Measurements from ENCODE around the gene MARVELD2.
"Not testable (repeated sequence)": the region's sequence is repeated elsewhere in the genome, so short reads cannot be mapped to it uniquely, and the experiment has no call there.

Gene MARVELD2, protein sequence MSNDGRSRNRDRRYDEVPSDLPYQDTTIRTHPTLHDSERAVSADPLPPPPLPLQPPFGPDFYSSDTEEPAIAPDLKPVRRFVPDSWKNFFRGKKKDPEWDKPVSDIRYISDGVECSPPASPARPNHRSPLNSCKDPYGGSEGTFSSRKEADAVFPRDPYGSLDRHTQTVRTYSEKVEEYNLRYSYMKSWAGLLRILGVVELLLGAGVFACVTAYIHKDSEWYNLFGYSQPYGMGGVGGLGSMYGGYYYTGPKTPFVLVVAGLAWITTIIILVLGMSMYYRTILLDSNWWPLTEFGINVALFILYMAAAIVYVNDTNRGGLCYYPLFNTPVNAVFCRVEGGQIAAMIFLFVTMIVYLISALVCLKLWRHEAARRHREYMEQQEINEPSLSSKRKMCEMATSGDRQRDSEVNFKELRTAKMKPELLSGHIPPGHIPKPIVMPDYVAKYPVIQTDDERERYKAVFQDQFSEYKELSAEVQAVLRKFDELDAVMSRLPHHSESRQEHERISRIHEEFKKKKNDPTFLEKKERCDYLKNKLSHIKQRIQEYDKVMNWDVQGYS

DNA sequence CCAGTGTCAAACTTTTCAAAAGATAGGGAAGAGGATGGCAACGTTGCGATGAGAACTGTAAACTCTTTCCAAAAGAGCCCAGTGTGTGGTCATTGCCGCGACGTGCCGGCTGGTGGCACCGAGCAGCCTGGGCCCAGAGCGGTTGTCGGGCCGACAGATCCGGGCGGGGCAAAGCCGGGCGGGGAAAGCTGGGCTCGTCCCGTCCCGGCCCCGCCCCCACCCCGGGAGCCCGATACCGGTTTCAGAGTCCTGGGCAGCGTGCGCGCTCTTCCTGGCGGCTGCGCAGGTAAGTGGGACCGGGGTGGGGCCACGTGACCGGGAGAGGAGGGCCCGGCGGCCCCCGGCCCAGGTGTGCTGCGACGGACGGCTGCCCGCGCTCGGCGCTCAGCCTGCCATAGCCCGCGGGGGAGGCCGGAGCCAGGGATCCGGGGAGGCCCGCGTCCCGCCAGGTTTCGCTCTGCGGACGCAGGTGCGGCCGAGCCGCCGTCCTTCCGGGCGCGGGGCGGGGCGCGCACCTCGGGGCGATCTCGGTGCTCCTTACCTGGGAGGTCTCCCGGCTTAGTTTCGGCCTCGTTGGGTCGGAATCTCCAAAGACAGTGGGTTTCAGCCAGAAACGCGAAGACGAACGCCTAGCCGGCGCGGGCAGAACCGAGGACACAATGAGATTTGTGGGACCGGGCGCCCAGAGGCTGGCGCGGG lies at the start of gene MARVELD2:
Gene MARVELD2, plus strand, starts transcription at position 232 of the 699 bp plus-strand sequence. CDS start 4,270 bp downstream, outside the sequence.
- DNase-seq, result peak; percentile 44

DNA sequence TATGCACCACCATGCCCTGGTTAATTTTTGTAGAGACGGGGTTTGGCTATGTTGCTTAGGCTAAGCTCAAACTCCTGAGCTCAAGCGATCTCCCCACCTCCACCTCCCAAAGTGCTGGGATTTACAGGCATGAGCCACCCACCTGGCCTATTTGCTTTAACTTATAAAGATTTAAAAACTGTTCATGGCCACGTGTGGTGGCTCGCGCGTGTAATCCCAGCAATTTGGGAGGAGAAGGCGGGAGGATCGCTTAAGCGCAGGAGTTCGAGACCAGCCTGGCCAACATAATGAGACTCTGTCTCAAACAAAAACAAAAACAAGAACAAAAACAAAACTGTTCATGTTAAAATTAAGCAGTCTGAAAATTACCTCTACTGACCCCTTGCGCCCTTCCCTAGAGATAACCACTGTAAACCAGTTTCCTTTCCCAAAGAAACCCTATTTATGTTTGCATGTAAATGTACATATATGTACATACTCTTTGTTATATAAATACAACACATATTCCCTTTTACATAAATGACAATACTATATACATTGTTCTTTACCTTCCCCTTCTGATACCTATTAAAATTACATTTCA lies 47.1 kb upstream of the MARVELD2 start:
- DNase-seq, result no peak

DNA sequence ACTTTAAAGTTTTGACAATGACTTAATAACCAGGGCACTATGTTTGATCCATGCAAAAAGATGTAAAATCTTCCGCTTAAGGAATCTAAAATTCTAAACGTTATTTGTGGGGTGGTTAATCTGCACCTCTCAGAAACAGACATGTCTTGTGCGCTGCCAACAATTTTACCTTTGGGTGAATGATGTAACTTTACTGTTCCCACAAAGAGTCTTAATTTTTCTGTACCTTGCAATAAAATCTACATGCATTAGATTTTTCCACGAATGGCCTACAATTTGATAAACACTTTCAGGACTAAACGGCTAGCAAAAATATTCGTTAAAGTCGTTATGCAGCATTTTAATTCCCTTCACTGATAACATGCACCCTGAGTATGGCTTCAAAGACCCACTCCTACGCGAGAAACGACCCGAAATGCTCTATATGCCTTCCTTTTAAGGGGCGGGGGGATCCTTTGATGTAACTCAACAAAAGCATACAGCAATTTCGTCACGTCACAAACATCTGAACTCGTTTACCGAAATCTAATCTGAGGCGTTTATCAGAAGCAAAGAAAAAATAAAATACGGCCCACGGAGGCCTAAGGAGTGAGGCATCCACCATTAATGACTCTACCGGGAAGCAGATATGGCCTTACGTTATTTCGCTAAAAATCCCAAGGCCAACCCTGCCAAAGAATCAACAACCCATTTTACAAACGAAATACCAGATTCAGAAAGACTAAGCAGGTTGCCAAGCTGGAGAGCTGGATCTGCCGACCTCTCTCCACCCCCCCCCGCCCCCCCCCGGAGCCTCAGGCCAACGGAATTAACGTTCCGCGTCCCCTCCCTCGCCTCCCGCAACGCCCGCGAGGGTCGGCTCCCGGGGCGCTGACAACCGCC lies 46.2 kb upstream of the MARVELD2 start:
- DNase-seq, result no peak

DNA sequence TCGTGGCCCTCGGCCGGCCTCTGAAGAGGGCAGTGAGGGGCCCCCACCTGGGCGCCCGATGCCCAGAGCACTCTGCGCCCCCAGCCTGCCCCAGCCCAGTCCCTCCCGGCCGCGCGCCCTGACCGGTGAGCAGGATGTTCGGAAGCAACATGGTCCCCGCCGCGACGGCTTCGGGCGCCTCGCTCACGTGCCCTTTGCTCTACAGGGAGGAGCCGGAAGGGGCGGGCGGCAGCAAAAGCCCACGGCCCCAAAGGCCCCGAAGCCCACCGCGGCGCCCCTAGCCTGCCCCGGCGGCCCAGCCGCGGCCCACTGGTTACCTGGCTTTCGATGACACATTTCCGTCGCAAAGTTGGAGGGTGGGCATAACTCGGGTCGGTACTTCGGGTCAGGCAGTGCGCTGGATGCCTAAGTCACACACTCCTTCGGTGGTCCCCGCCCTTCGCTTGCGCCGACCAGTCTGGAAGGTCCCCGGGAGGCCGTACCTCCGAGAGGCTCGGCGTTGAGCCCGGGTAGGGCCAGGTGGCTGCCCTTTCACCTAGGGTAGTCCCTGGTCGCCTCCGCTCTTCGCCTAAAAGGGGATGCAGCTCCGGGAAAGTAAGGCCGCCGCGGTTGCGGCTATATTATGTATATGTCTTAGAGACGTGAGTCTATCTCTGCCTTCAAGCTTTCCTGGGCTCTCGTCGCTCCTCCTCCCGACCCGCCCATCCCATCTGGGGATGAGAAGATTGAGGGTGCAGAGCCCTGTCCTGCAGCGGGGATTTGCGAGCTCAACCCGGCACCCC lies 45.4 kb upstream of the MARVELD2 start, which contains the start of the genes AK6, RAD17 and TAF9:
Gene AK6, minus strand, starts transcription at position 181 of the 782 bp plus-strand sequence. Its CDS starts 30 bp downstream, at position 151.
Gene RAD17, plus strand, starts transcription at position 479 of the 782 bp plus-strand sequence. CDS start 2,391 bp downstream, outside the sequence.
Gene TAF9, minus strand, starts transcription at position 181 of the 782 bp plus-strand sequence. CDS start 3,783 bp downstream, outside the sequence.
- DNase-seq, result peak; percentile 95

DNA sequence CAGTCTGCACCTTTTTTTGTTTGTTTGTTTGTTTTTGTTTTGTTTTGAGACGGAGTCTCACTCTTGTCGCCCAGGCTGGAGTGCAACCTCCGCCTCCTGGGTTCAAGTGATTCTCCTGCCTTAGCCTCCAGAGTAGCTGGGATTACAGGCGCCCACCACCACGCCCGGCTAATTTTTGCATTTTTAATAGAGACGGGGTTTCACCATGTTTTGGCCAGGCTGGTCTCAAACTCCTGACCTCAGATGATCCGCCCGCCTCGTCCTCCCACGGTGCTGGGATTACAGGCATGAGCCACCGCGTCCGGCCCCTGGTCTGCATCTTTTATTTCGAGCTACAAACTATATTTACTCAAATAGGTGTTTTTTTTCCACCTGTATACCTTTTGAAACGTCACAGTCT lies 44.6 kb upstream of the MARVELD2 start:
- not testable (repeated sequence) for DNase-seq

DNA sequence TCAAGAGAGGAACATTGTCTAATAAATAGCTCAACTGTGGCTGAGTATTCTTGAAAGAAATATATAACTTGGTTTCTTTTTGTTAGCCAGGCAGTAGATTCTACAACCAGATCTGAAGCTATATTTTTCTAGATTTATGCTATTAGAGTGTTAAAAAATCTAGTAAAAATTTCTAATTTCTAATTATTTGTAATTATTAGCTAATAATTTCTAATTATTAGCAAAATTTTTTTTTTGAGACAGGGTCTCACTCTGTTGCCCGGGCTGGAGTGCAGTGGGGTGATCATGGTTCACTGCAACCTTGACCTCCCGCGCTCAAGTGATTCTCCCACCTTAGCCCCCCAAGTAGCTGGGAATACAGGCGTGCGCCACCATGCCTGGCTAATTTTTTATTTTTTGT lies 42.5 kb upstream of the MARVELD2 start:
- no peak for DNase-seq

DNA sequence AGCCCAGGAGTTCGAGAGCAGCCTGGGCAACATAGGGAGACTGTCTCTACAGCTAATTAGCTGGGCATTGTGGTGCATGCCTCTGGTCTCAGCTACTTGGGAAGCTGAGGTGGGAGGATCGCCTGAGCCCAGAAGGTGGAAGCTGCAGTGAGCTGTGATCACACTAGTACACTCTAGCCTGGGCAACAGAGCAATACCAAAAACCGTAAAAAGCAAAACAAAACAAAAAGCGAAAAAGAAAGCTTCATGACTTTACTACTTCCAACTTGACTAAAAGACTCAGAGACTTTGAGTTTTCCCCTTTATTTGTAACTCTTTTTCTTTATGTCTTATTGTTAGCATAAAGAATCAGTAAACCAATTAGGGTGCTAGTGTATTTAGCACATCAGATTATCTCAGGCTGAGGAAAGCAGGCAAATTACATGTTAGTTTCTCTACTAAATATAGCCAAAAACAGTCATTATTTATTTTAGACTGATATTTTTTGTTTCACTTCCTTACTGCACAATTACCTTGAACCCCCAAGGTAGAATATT lies 39.9 kb upstream of the MARVELD2 start:
- DNase-seq, result no peak

DNA sequence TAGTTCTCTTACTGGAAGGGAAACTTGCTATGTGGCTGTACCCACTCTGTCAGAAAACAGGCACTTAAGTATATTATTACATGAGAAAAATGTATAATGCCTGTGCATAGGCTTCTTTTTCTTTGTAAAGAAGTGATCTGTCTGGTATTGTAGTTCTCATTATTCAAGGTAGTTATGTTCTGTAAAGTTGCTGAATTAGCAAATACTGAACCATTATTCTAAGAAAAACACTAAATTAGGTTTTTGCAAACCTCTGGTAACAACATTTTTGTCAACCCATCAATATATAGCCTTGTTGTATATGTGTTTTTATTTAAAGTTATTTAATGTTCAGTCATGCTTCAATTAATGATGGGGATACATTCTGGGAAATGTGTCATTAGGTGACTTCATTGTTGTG lies 36.5 kb upstream of the MARVELD2 start:
- no peak for DNase-seq

DNA sequence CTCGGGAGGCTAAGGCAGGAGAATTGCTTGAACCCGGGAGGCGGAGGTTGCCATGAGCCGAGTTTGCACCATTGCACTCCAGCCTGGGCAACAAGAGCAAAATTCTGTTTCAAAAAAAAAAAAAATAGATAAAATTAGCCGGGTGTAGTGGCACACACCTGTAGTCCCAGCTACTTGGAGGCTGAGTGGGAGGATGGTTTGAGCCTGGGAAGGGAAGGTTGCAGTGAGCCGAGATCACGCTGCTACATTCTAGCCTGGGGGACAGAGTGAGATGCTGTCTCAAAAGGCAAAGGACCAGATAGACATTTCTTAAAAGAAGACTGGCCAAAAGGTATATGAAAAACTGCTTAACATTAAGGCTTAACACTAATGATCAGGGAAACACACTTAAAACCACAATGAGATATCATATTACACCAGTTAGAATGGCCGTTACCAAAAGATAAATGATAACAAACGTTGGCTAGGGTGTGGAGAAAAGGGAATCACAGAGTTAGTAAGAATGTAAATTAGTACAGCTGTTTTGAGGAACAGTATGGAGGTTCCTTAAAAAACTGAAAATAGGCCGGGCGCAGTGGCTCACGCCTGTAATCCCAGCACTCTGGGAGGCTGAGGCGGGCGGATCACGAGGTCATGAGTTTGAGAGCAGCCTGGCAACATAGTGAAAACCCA lies 10.1 kb upstream of the MARVELD2 start:
- no peak for DNase-seq

DNA sequence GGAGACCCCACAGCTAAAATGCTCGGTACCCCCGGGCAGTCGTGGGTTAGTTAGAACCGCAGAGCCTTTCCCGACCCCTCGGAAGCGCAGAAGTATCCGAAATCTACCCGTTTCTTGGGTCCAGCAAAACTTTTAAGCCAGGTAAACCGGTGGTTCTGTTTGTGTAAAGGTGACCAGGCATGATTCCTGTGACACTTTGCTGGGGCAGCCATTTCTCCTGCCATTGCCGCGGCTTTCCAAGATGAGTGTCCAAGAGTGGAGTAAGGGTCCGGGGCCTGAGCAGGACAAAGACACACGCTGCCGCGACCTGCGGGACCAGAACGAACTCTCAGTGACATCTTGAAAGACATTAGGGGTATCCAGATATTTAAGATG lies 655 bp downstream of the MARVELD2 start:
- DNase-seq, result no peak

DNA sequence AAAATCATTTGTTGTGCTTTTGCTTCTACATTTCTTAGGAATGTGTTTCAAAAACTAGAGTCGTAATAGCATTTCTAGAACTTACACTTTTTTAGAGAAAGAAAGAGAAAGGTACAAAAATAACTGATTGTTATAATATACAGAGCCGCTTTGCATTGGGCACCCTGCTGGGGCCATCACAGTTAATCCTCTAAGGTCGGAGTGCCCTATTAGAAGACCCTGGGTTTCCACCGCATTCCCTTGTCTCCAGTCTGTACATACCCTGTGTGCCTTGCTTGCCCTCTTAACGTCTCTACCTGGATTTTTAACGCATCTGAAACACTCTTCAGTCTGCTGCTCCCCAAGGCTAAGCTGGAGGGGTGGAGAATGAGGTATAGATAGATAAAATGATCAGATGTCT lies 1.3 kb downstream of the MARVELD2 start:
- no peak for DNase-seq

DNA sequence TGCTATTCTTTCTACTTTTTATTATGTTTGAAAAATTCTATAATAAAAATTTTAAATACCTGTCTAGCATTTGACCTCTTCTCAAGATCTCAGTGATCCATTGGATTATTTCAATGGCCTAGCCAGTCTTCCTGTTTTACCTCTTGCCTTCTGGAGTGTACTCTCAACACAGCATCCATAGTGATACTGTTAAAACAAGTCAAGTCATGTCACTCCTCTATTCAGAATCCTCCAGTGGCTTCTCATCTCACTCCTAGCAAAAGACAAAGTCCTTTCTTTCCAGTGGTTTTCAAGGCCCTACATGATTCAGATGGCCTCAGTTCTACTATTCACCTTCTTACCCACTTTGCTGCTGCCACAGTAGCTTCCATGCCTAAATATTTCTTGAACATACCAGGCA lies 1.8 kb downstream of the MARVELD2 start:
- no peak for DNase-seq

DNA sequence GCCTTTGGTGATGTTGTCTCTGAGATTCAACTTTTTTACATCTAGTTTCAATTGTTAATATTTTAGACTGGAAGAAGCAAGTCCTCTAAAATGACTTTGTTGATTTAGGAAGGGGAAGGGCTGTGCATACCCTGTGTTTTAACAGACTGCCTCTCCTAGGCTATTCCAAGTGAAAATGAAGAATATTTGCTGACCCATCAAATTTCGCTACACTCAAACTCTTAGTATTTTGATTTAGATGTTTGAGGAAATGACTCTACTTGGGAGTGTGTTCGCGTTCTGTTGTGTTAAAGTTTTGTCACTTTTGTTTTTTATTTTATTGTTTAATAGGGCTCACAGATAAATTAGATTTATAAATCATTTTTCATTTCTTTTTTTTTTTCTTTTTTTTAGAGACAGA lies 3.6 kb downstream of the MARVELD2 start:
- DNase-seq, result no peak

DNA sequence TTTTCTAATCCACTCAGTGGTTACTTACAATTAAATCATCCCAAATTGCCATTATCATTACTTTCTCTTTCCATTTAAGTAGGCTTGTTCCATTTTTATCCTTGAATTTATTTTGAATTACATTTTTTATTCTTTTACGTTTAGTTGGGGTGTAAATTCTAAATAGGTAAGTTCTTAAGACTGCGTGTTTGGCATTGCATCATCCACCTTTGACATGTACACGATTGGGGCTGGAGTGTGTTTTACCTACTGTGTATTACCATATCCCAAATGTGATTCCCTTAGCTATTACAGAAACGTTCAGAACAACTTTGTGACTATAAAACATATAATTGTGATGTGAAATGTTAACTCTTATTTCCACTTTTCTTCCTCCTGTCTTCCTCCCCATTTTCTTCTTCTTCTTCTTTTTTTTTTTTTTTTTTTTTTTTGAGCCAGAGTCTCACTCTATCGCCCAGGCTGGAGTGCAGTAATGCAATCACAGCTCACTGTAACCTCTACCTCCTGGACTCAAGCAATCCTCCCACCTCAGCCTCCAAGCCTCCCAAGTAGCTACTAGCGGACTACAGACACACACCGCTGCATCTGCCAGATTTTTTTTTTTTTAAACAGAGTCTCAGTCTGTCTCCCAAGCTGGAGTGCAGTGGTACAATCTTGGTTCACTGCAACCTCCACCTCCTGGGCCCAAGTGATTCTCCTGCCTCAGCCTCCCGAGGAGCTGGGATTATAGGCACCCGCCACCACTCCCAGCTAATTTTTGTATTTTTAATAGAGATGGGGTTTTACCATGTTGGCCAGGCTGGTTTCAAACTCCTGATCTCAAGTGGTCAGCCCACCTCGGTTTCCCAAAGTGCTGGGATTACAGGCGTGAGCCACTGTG lies 16.7 kb downstream of the MARVELD2 start:
- DNase-seq, result no peak

DNA sequence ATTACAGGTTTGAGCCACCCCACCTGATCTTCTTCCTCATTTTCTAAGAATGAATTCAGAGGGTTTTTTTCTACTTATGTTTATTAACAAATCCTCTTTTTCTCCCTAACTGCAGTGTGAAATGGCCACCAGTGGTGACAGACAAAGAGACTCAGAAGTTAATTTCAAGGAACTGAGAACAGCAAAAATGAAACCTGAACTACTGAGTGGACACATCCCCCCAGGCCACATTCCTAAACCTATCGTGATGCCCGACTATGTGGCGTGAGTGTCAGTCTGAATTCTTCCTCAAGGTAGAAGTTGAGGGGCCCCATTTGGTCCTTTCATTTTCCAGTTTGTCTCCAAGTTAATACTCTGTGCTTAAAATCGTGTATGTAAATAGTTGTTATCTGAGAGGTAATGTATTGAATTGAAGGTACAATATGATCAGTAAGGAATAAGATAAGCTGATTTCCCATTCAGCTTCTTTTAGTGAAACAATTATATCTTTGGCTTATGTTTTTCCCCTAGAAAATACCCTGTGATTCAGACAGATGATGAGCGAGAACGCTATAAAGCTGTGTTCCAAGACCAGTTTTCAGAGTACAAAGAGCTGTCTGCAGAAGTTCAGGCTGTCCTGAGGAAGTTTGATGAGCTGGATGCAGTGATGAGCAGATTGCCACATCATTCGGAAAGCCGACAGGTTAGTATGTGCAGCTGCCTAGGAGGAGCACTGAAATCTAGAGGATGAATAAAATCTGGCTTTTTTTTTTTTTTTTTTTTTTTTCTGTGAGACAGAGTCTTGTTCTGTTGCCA lies 17.7 kb downstream of the MARVELD2 start:
- no peak for DNase-seq

DNA sequence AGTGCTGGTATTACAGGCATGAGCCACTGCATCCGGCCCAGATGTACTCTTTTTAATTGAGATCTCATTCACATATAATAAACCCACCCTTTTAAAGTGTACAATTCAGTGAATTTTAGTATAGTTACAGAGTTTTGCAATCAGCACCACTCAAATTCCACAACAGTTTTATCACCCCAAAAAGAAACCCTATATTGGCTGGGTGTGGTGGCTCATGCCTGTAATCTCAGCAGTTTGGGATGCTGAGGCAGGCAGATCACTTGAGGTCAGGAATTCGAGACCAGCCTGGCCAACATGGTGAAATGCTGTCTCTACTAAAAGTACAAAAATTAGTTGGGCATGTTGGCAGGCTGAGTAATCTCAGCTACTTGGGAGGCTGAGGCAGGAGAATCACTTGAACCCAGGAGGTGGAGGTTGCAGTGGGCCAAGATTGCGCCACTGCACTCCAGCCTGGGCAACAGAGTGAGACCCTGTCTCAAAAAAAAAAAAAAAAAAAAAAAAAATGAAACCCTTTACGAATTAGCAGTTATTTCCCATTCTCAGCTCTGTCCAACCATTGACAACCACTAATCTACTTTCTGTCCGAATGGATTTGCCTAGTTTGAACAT lies 20.5 kb downstream of the MARVELD2 start:
- not testable (repeated sequence) for DNase-seq

DNA sequence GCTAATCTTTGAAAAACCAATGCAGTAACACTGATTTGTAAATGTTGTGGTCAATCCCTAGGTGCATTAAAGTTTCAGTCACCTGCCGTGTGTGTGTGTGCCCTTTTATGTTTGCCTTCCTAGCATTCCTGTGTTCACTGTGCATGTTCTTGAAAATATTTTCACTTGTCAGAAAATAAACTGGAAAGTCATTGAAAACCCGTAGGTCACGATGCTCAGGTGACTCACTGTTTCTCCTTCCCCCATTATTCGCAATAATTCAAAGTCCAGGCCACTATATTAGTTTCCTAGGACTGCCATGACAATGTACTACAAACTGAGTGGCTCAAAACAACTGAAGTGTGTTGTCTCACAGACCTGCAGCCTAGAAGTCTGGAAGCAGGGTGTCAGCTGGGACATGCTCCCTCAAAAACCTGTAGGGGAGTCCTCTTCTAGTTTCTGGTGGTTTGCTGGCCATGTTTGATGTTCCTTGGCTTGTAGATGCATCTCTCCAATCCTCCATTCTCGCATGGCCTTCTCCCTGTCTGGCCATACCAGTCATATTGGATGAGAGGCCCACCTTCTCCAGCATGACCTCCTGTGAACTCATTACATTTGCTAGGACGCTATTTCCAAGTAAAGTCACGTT lies 29.3 kb downstream of the MARVELD2 start:
- no peak for DNase-seq

DNA sequence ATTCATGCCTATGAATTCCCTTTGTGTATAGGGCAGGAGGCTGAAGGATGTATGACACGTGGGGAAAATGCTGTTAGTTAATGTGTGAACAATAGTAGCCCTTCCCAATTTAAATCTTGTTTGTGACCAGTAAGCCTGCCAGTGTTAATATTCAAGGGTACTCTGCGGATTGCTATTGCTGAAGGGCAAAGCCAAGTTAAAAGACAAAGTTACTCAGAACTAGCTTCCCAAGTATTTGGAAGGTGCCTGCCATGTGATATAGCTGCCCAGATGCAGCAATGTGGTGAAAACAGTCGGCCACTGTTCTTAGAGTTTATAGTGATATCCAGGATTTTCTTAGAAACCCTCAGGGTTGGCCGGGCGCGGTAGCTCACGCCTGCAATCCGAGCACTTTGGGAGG lies 34.6 kb downstream of the MARVELD2 start:
- no peak for DNase-seq

Data from left hindlimb (tissue), 1 donor.